ENCODE data around the gene IL13RA1.
"Not testable (repeated sequence)": the region's sequence is repeated elsewhere in the genome, so short reads cannot be mapped to it uniquely, and the experiment has no call there.

Gene IL13RA1

GRCh38 chrX:118726396-118726795 lies 1.0 kb upstream of the IL13RA1 start:
- in situ Hi-C loops (cut with MboI; ENCODE audit: low pct_unique_long_range_greater_than_20kb, low sequenced_read_pairs, unreplicated experiment) = no loop called here
- DNase-seq (ENCODE audit: low spot score) = no peak
- TF ChIP-seq CTCF (IDR thresholded peaks at IDR 0.05; ENCODE audit: extremely low read depth, insufficient read depth, missing control alignments) = no peak

GRCh38 chrX:118727686-118728339 lies 407 bp downstream of the IL13RA1 start:
- in situ Hi-C loops (cut with MboI; ENCODE audit: low pct_unique_long_range_greater_than_20kb, low sequenced_read_pairs, unreplicated experiment) = no loop called here
- no peak for DNase-seq (ENCODE audit: low spot score)
- no peak for TF ChIP-seq CTCF (IDR thresholded peaks at IDR 0.05; ENCODE audit: extremely low read depth, insufficient read depth, missing control alignments)

- TF ChIP-seq CTCF (IDR thresholded peaks at IDR 0.05; ENCODE audit: extremely low read depth, insufficient read depth, missing control alignments) = no peak
- DNase-seq (ENCODE audit: low spot score) = no peak
- in situ Hi-C loops (cut with MboI; ENCODE audit: low pct_unique_long_range_greater_than_20kb, low sequenced_read_pairs, unreplicated experiment) = no loop called here
Measured at GRCh38 chrX:118729042-118729652, 1.7 kb downstream of the IL13RA1 start.

GRCh38 chrX:118730500-118731247 lies 3.3 kb downstream of the IL13RA1 start:
- no peak for TF ChIP-seq CTCF (IDR thresholded peaks at IDR 0.05; ENCODE audit: extremely low read depth, insufficient read depth, missing control alignments)
- DNase-seq (ENCODE audit: low spot score) = no peak
- in situ Hi-C loops (cut with MboI; ENCODE audit: low pct_unique_long_range_greater_than_20kb, low sequenced_read_pairs, unreplicated experiment) = no loop called here

GRCh38 chrX:118732551-118732950 lies 5.1 kb downstream of the IL13RA1 start:
- in situ Hi-C loops (cut with MboI; ENCODE audit: low pct_unique_long_range_greater_than_20kb, low sequenced_read_pairs, unreplicated experiment); DNase-seq (ENCODE audit: low spot score): not testable (repeated sequence)

- no peak for DNase-seq (ENCODE audit: low spot score)
- no peak for TF ChIP-seq CTCF (IDR thresholded peaks at IDR 0.05; ENCODE audit: extremely low read depth, insufficient read depth, missing control alignments)
- in situ Hi-C loops (cut with MboI; ENCODE audit: low pct_unique_long_range_greater_than_20kb, low sequenced_read_pairs, unreplicated experiment) = no loop called here
Measured at GRCh38 chrX:118734909-118735308, 7.5 kb downstream of the IL13RA1 start.
